ENCODE measurements around the gene CWC22. TPM values are rescaled to one million over a fixed set of nuclear protein-coding genes. Genes with fewer than 3 reads are reported as not detected.
A peak's percentile ranks its signal among the peaks of the same experiment; 100 is the strongest.

The CWC22 gene
- total RNA-seq, 1 experiment from 2014 or later: 14.2 TPM

DNA sequence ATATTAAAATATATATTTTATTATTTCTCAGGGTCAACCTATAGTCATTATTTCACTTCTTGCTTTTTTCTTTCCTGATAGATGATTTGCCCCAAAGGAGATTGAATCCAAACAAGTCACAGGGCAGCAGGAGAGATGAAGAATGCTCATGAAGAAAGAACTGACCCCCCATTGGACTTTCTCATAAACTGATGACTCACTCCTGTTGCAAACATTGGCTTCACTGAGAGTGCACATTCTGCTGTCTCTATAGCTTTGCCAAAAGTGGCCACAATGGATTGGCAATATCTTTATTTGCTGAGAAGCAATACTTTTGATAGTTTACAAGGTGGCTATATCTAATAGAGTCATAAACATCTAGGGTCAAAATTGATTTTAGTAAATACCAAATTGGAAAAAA lies 89.8 kb downstream of the CWC22 start:
- ATAC-seq (peak; percentile 89), DNase-seq (peak; percentile 80)
- H3K27ac ChIP-seq (ENCODE audit: low read length): no peak overlapping the region
- ChIA-PET CTCF (no interaction called here), POLR2A (ENCODE audit: unreplicated experiment) (interaction anchor here (0.7 kb wide), 1 partner anchor 58 kb away, joined by 3 read pairs; no protein-coding TSS in a partner anchor)
- no peaks in the 10 kb centered on the region for H3K27me3 ChIP-seq (ENCODE audit: low read length)
- peaks cover 6% of the 10 kb centered on the region for H3K4me1 ChIP-seq (ENCODE audit: insufficient read depth, low read length)
- intact Hi-C loops (cut with micrococcal nuclease): loop anchor here (1.0 kb wide), 1 partner anchor 38 kb away; no protein-coding TSS in a partner anchor
- BruUV-seq (replicated peaks): no TSS peak
- no peak for TF ChIP-seq EZH2 (IDR thresholded peaks at IDR 0.05; ENCODE audit: low read length, unreplicated experiment)
- TF ChIP-seq, protein P1, sequence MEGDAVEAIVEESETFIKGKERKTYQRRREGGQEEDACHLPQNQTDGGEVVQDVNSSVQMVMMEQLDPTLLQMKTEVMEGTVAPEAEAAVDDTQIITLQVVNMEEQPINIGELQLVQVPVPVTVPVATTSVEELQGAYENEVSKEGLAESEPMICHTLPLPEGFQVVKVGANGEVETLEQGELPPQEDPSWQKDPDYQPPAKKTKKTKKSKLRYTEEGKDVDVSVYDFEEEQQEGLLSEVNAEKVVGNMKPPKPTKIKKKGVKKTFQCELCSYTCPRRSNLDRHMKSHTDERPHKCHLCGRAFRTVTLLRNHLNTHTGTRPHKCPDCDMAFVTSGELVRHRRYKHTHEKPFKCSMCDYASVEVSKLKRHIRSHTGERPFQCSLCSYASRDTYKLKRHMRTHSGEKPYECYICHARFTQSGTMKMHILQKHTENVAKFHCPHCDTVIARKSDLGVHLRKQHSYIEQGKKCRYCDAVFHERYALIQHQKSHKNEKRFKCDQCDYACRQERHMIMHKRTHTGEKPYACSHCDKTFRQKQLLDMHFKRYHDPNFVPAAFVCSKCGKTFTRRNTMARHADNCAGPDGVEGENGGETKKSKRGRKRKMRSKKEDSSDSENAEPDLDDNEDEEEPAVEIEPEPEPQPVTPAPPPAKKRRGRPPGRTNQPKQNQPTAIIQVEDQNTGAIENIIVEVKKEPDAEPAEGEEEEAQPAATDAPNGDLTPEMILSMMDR (conservative IDR thresholded peaks at IDR 0.05; ENCODE audit: low read depth, low read length): no peak
- no peak for TF ChIP-seq EZH2phosphoT487 (IDR thresholded peaks at IDR 0.05; ENCODE audit: borderline replicate concordance, low read length)
- no peak overlapping the region for H2AFZ ChIP-seq (ENCODE audit: low read length)
- H3F3A ChIP-seq (ENCODE audit: low read length, unreplicated experiment): no peaks in the 10 kb centered on the region
- no peaks in the 10 kb centered on the region for H3K79me2 ChIP-seq (ENCODE audit: low read length)
- no peaks in the 10 kb centered on the region for H3K9me3 ChIP-seq (ENCODE audit: low read length)
- H4K20me1 ChIP-seq (ENCODE audit: low read length): no peaks in the 10 kb centered on the region
- H3K9ac ChIP-seq (ENCODE audit: low read length): no peak overlapping the region
- H3K36me3 ChIP-seq (ENCODE audit: low read depth, low read length): no peaks in the 10 kb centered on the region
- H3K4me3 ChIP-seq (ENCODE audit: low read length): no peak overlapping the region
- H3K9me2 ChIP-seq (replicated peaks; ENCODE audit: low read length): no peaks in the 10 kb centered on the region
- H3K4me2 ChIP-seq (ENCODE audit: low read length): 0 out of 2 replicates have a peak overlapping the region, but pooled peaks have one; percentile 0

DNA sequence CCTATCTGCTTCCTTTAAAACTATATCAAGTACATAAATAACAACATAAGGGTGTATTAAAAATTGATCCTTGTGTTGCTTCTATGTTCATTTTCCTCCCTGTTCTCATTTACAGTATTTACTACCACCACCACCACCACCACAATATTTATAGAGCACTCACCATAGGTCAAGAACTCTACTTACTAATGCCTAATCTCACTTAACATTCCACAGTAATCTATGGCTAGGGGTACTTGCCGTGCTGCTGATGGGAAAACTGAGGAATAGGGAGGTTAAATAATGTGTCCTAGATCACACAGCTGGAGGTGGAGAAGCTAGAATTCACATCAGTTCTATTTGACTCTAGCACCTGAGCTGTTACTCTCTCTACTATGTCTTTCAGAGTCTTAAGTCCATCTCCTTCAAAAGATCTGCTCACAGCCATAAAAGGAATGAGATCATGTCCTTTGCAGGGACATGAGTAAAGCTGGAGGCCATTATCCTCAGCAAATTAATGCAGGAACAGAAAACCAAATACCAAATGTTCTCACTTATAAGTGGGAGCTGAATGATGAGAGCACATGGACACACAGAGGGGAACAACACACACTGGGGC lies 91.6 kb downstream of the CWC22 start:
- Histone ChIP-seq H3K9me3 (ENCODE audit: low read length) (no peaks in the 10 kb centered on the region), H4K20me1 (ENCODE audit: low read length) (no peaks in the 10 kb centered on the region), H3K27ac (ENCODE audit: low read length) (no peak overlapping the region), H3K9ac (ENCODE audit: low read length) (no peak overlapping the region), H3K36me3 (ENCODE audit: low read depth, low read length) (no peaks in the 10 kb centered on the region), H3K4me1 (ENCODE audit: insufficient read depth, low read length) (peaks cover 6% of the 10 kb centered on the region), H2AFZ (ENCODE audit: low read length) (no peak overlapping the region), H3F3A (ENCODE audit: low read length, unreplicated experiment) (no peaks in the 10 kb centered on the region), H3K9me2 (replicated peaks; ENCODE audit: low read length) (no peaks in the 10 kb centered on the region), H3K4me2 (ENCODE audit: low read length) (no peak overlapping the region), H3K4me3 (ENCODE audit: low read length) (no peak overlapping the region), H3K79me2 (ENCODE audit: low read length) (no peaks in the 10 kb centered on the region), H3K27me3 (ENCODE audit: low read length) (no peaks in the 10 kb centered on the region)
- no peak for ATAC-seq
- TF ChIP-seq, protein P1 (conservative IDR thresholded peaks at IDR 0.05; ENCODE audit: low read depth, low read length): no peak
- BruUV-seq (replicated peaks): no TSS peak
- ChIA-PET CTCF (no interaction called here), POLR2A (ENCODE audit: unreplicated experiment) (no interaction called here)
- intact Hi-C loops (cut with micrococcal nuclease): no loop called here
- DNase-seq: no peak

DNA sequence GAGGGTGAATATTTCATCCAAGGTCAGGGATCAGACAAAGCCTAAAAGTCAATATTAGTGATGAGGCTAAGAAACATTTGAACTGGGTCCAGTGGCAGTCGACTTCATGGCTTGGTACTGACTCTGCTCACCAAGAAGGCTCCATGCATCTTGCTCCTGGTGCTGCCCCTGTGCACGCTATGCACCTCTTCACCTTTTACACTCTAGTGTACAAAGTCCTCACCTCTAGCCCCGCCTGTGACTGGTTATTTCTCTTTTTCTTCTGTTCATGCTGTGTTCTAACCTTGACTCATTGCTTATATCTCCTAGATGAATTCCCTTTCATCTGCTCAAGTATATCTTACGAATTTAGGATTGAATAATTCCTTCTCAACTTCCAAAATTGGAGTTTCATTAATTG lies 93.3 kb downstream of the CWC22 start:
- DNase-seq (no peak), ATAC-seq (no peak)
- Histone ChIP-seq H3K4me2 (ENCODE audit: low read length) (no peak overlapping the region), H3K27ac (ENCODE audit: low read length) (no peak overlapping the region), H3K79me2 (ENCODE audit: low read length) (no peaks in the 10 kb centered on the region), H4K20me1 (ENCODE audit: low read length) (no peaks in the 10 kb centered on the region), H3K4me3 (ENCODE audit: low read length) (no peak overlapping the region), H3K9me3 (ENCODE audit: low read length) (no peaks in the 10 kb centered on the region), H3K4me1 (ENCODE audit: insufficient read depth, low read length) (peaks cover 6% of the 10 kb centered on the region), H3K9me2 (replicated peaks; ENCODE audit: low read length) (no peaks in the 10 kb centered on the region), H2AFZ (ENCODE audit: low read length) (no peak overlapping the region), H3K36me3 (ENCODE audit: low read depth, low read length) (no peaks in the 10 kb centered on the region), H3K9ac (ENCODE audit: low read length) (no peak overlapping the region), H3F3A (ENCODE audit: low read length, unreplicated experiment) (no peaks in the 10 kb centered on the region), H3K27me3 (ENCODE audit: low read length) (no peaks in the 10 kb centered on the region)
- intact Hi-C loops (cut with micrococcal nuclease): no loop called here
- POLR2A ChIA-PET (ENCODE audit: unreplicated experiment): no interaction called here
- BruUV-seq (replicated peaks): no TSS peak
- CTCF ChIA-PET: no interaction called here
- TF ChIP-seq EZH2phosphoT487 (IDR thresholded peaks at IDR 0.05; ENCODE audit: borderline replicate concordance, low read length): no peak
- TF ChIP-seq EZH2 (IDR thresholded peaks at IDR 0.05; ENCODE audit: low read length, unreplicated experiment): no peak
- TF ChIP-seq, protein P1 (conservative IDR thresholded peaks at IDR 0.05; ENCODE audit: low read depth, low read length): no peak

All from PC-3 (cell line).